Spleen (tissue), 7 donors: ENCODE measurements around the gene OR9Q1.

Experiments
- CTCF ChIP-seq, 11 experiments: fragments of 200-600 bp in 7 of 11; fragments of 450-650 bp in 4 of 11; sonication (generic) in 4 of 11; IDR thresholded peaks in 8 of 11; conservative IDR thresholded peaks in 3 of 11; 1 replicate in 7 of 11; 2 replicates in 4 of 11; pipeline versions ENCODE4 v1.4.0 to v1.8.0; 2016 to 2021; ENCODE audit warnings: antibody characterized with exemption in 11 of 11, inconsistent platforms in 4 of 11, mild to moderate bottlenecking in 1 of 11
- POLR2A ChIP-seq, 3 donors: fragments of 450-650 bp; IDR thresholded peaks; one replicate each; pipeline ENCODE4 v1.5.1; 2017; ENCODE audit warnings: antibody characterized with exemption in 3 of 3, mild to moderate bottlenecking in 1 of 3
- donor health status: DM: no; HTN: no; CAD: no; lungs with moderate emphysema.
- donor health status: DM: no; HTN: no; CAD: no.
- donor health status: DM: no; HTN: no; CAD: no.

GRCh38 chr11:58152781-58153180 is 129.1 kb downstream of the OR9Q1 start:
- TF ChIP-seq CTCF (IDR thresholded peaks at IDR 0.05 in 8 of 11, conservative IDR thresholded peaks at IDR 0.05 in 3 of 11) (no peak), POLR2A (IDR thresholded peaks at IDR 0.05) (no peak)
